ENCODE results near the gene TNNC2. TPM values are rescaled to one million over a fixed set of nuclear protein-coding genes. Genes with fewer than 3 reads are reported as not detected.

The TNNC2 gene
- polyA plus RNA-seq, 1 of the 3 experiments (the other 2 are of a cell fraction) = 1.1 TPM

DNA sequence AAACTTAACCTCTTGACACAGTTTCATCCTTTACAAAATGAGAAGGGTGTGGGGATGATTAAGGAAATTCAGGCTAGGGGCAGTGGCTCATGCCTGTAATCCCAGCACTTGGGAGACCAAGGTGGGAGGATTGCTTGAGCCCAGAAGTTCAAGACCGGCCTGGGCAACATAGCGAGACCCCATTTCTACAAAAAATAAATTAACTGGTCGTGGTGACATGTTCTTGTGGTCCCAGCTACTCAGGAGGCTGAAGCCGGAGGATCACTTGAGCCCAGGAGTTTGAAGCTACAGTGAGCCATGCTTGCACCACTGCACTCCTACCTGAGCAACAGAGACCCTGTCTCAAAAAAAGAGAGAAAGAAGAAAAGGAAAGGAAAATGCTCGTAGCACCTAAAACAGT, 39.3 kb upstream of the TNNC2 start:
- ChIA-PET CTCF (interaction anchor here (1.4 kb wide), 1 partner anchor 24 kb away, joined by 4 read pairs; no protein-coding TSS in a partner anchor), POLR2A (interaction anchor here (0.6 kb wide), 1 partner anchor 695 kb away, joined by 3 read pairs; no protein-coding TSS in a partner anchor)
- Histone ChIP-seq H3K4me1 (ENCODE audit: control insufficient read depth in 1 of 2, insufficient read depth in 2 of 2, low read depth in 1 of 2, low read length in 1 of 2) (peaks cover 0 to 8% of the 10 kb centered on the region in 2 experiments; a peak in 1 of 4 replicates), H3K79me2 (ENCODE audit: insufficient read depth) (no peaks in the 10 kb centered on the region), H4K20me1 (ENCODE audit: insufficient read depth) (no peaks in the 10 kb centered on the region), H3K9me2 (no peaks in the 10 kb centered on the region), H3K27ac (ENCODE audit: low read depth in 2 of 2, low read length in 1 of 2) (no peak overlapping the region), H3K36me3 (replicated peaks in 1 of 2; ENCODE audit: control insufficient read depth in 1 of 2, insufficient read depth in 2 of 2, low read length in 1 of 2) (no peaks in the 10 kb centered on the region), H3K9me3 (no peaks in the 10 kb centered on the region), H3K4me2 (no peak overlapping the region), H3K4me3 (ENCODE audit: low read depth in 2 of 2, low read length in 1 of 2) (no peak overlapping the region), H3F3A (replicated peaks; ENCODE audit: insufficient read depth) (peaks cover 8% of the 10 kb centered on the region), H3K27me3 (ENCODE audit: insufficient read depth) (no peaks in the 10 kb centered on the region), H3K9ac (no peak overlapping the region), H2AFZ (ENCODE audit: low read depth) (no peak overlapping the region)
- no peak for TF ChIP-seq FOSL2 (IDR thresholded peaks at IDR 0.05; ENCODE audit: borderline replicate concordance, low read depth)
- TF ChIP-seq ZBTB33 (IDR thresholded peaks at IDR 0.05; ENCODE audit: borderline replicate concordance, low read depth) = no peak
- TF ChIP-seq, protein P1, sequence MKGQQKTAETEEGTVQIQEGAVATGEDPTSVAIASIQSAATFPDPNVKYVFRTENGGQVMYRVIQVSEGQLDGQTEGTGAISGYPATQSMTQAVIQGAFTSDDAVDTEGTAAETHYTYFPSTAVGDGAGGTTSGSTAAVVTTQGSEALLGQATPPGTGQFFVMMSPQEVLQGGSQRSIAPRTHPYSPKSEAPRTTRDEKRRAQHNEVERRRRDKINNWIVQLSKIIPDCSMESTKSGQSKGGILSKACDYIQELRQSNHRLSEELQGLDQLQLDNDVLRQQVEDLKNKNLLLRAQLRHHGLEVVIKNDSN (IDR thresholded peaks at IDR 0.05; ENCODE audit: borderline replicate concordance, low read depth) = no peak
- no peak for TF ChIP-seq RCOR1 (IDR thresholded peaks at IDR 0.05; ENCODE audit: low read length)
- no peak for TF ChIP-seq MEF2A (IDR thresholded peaks at IDR 0.05; ENCODE audit: borderline replicate concordance, low read depth)
- no peak for TF ChIP-seq TCF12 (IDR thresholded peaks at IDR 0.05)
- no peak for DNase-seq
- WGBS (ENCODE audit: low lambda C conversion rate) = 91% methylated on average over 5 of the region's 5 CpGs

GRCh38 chr20:45863543-45864470, 36.7 kb upstream of the TNNC2 start:
- 91% methylated on average over 7 of the region's 7 CpGs for WGBS (ENCODE audit: low lambda C conversion rate)
- H2AFZ ChIP-seq (ENCODE audit: low read depth) = no peak overlapping the region
- TF ChIP-seq TCF12 (IDR thresholded peaks at IDR 0.05) = no peak
- TF ChIP-seq MEF2A (IDR thresholded peaks at IDR 0.05; ENCODE audit: borderline replicate concordance, low read depth) = no peak
- TF ChIP-seq, protein P2, sequence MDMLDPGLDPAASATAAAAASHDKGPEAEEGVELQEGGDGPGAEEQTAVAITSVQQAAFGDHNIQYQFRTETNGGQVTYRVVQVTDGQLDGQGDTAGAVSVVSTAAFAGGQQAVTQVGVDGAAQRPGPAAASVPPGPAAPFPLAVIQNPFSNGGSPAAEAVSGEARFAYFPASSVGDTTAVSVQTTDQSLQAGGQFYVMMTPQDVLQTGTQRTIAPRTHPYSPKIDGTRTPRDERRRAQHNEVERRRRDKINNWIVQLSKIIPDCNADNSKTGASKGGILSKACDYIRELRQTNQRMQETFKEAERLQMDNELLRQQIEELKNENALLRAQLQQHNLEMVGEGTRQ (IDR thresholded peaks at IDR 0.05; ENCODE audit: borderline replicate concordance, low read depth, low read length) = no peak
- no peak for TF ChIP-seq FOXM1 (IDR thresholded peaks at IDR 0.05; ENCODE audit: low read depth)
- TF ChIP-seq RFX5 (IDR thresholded peaks at IDR 0.05; ENCODE audit: low read length) = no peak
- no peak for TF ChIP-seq EZH2phosphoT487 (IDR thresholded peaks at IDR 0.05; ENCODE audit: borderline replicate concordance, low read depth)
- no peak for TF ChIP-seq SIN3A (IDR thresholded peaks at IDR 0.05; ENCODE audit: borderline replicate concordance, low read depth, low read length)
- no peak for TF ChIP-seq NFIC (IDR thresholded peaks at IDR 0.05; ENCODE audit: borderline replicate concordance)
- TF ChIP-seq, protein P3, sequence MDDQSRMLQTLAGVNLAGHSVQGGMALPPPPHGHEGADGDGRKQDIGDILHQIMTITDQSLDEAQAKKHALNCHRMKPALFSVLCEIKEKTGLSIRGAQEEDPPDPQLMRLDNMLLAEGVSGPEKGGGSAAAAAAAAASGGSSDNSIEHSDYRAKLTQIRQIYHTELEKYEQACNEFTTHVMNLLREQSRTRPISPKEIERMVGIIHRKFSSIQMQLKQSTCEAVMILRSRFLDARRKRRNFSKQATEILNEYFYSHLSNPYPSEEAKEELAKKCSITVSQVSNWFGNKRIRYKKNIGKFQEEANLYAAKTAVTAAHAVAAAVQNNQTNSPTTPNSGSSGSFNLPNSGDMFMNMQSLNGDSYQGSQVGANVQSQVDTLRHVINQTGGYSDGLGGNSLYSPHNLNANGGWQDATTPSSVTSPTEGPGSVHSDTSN (IDR thresholded peaks at IDR 0.05) = no peak
- TF ChIP-seq IRF3 (IDR thresholded peaks at IDR 0.05; ENCODE audit: low read depth, low read length) = no peak
- TF ChIP-seq RCOR1 (IDR thresholded peaks at IDR 0.05; ENCODE audit: low read length) = no peak

More at GRCh38 chr20:45863543-45864470, 36.7 kb upstream of the TNNC2 start:
- Histone ChIP-seq H3F3A (replicated peaks; ENCODE audit: insufficient read depth) (peaks cover 8% of the 10 kb centered on the region), H3K36me3 (replicated peaks in 1 of 2; ENCODE audit: control insufficient read depth in 1 of 2, insufficient read depth in 2 of 2, low read length in 1 of 2) (no peaks in the 10 kb centered on the region), H3K4me1 (ENCODE audit: control insufficient read depth in 1 of 2, insufficient read depth in 2 of 2, low read depth in 1 of 2, low read length in 1 of 2) (peaks cover 0 to 8% of the 10 kb centered on the region in 2 experiments; a peak in 1 of 4 replicates), H3K9ac (no peak overlapping the region), H3K9me2 (no peaks in the 10 kb centered on the region), H3K9me3 (no peaks in the 10 kb centered on the region), H3K79me2 (ENCODE audit: insufficient read depth) (no peaks in the 10 kb centered on the region), H3K4me3 (ENCODE audit: low read depth in 2 of 2, low read length in 1 of 2) (no peak overlapping the region), H3K27me3 (ENCODE audit: insufficient read depth) (no peaks in the 10 kb centered on the region), H4K20me1 (ENCODE audit: insufficient read depth) (no peaks in the 10 kb centered on the region), H3K27ac (ENCODE audit: low read depth in 2 of 2, low read length in 1 of 2) (no peak overlapping the region), H3K4me2 (no peak overlapping the region)
- CTCF ChIA-PET = interaction anchor here (1.2 to 2.1 kb wide), 2 partner anchors 27 to 65 kb away, joined by 4 to 10 read pairs; partner anchors contain the start of genes CTSA and NEURL2
- DNase-seq = no peak
- POLR2A ChIA-PET = no interaction called here

Measured in SK-N-SH (cell line).